Measurements from ENCODE around the gene SKOR1. TPM values are rescaled to one million over a fixed set of nuclear protein-coding genes. Genes with fewer than 3 reads are reported as not detected.

SKOR1 gene
- total RNA-seq, 4 donors from 2014 or later = 0.49 to 1.2 (median 0.85) TPM

DNA sequence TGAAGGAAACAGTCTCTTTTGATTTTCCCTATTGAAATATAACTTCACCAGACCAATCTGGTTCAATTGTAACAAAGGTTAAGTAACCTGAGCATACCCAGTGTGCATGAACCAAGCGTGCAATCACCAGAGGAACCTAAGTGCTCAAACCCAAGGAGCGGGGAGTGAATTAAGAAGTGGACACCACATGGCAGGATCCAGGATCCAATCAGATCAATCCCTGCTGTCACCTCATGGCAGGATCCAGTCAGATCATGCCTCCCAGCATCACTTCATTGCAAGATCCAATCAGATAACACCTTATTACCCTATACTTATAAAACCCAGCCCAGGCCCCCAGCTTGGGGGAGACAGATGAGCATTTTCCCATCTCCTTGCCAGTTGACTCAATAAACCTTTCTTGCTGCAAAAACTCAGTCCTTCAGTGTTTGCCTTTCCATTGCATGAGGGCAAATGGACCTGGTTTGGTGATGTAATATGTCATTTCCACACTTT lies 53.5 kb downstream of the SKOR1 start:
- Histone ChIP-seq H3K4me1 (peaks cover 0 to 16% of the 10 kb centered on the region in 2 donors), H3K9me3 (no peaks in the 10 kb centered on the region), H3K36me3 (no peaks in the 10 kb centered on the region), H3K27me3 (no peaks in the 10 kb centered on the region), H3K27ac (no peak overlapping the region), H3K4me3 (replicated peaks in 1 of 3) (no peak overlapping the region)
- DNase-seq = no peak
- intact Hi-C loops (cut with DNase I) = loop anchor here (10.0 kb wide), 1 partner anchor 56 kb away; no protein-coding TSS in a partner anchor
- WGBS, 2 donors = 98 to 100% methylated on average over 2 of the region's 2 CpGs
- TF ChIP-seq CTCF (IDR thresholded peaks at IDR 0.05) (no peak), POLR2A (IDR thresholded peaks at IDR 0.05) (no peak)

GRCh38 chr15:67879440-67880129 lies 54.3 kb downstream of the SKOR1 start:
- peaks cover 5 to 24% of the 10 kb centered on the region in 2 donors for H3K4me1 ChIP-seq
- 95 to 96% methylated on average over 11 of the region's 11 CpGs for WGBS, 2 donors
- DNase-seq = no peak
- no peaks in the 10 kb centered on the region for H3K36me3 ChIP-seq
- H3K4me3 ChIP-seq (replicated peaks in 1 of 3) = no peak overlapping the region
- H3K27me3 ChIP-seq = no peaks in the 10 kb centered on the region
- intact Hi-C loops (cut with DNase I) = loop anchor here (10.0 kb wide), 1 partner anchor 55 kb away; no protein-coding TSS in a partner anchor
- H3K27ac ChIP-seq = no peak overlapping the region
- no peaks in the 10 kb centered on the region for H3K9me3 ChIP-seq
- no peak for TF ChIP-seq POLR2A (IDR thresholded peaks at IDR 0.05)
- TF ChIP-seq CTCF (IDR thresholded peaks at IDR 0.05) = no peak

GRCh38 chr15:67880651-67881182 lies 55.4 kb downstream of the SKOR1 start:
- no peaks in the 10 kb centered on the region for H3K27me3 ChIP-seq
- H3K4me3 ChIP-seq (replicated peaks in 1 of 3) = no peak overlapping the region
- no peaks in the 10 kb centered on the region for H3K9me3 ChIP-seq
- peak; percentile 69 for DNase-seq
- WGBS, 2 donors = 65 to 83% methylated on average over 3 of the region's 3 CpGs
- intact Hi-C loops (cut with DNase I) = no loop called here
- H3K27ac ChIP-seq = peak overlapping the region in 2 of 3 donors; percentile 28 to 32
- H3K36me3 ChIP-seq = no peaks in the 10 kb centered on the region
- peaks cover 12 to 32% of the 10 kb centered on the region in 2 donors for H3K4me1 ChIP-seq
- TF ChIP-seq CTCF (IDR thresholded peaks at IDR 0.05) (no peak), POLR2A (IDR thresholded peaks at IDR 0.05) (no peak)

- no peaks in the 10 kb centered on the region for H3K9me3 ChIP-seq
- no peaks in the 10 kb centered on the region for H3K36me3 ChIP-seq
- WGBS, 2 donors = 83% methylated on average over 8 of the region's 8 CpGs
- H3K27me3 ChIP-seq = no peaks in the 10 kb centered on the region
- intact Hi-C loops (cut with DNase I) = no loop called here
- peak overlapping the region; percentile 0 to 94 (median 89) for H3K27ac ChIP-seq
- TF ChIP-seq POLR2A (IDR thresholded peaks at IDR 0.05) = no peak
- TF ChIP-seq CTCF (IDR thresholded peaks at IDR 0.05) = no peak
- peaks cover 12 to 32% of the 10 kb centered on the region in 2 donors for H3K4me1 ChIP-seq
- no peak overlapping the region for H3K4me3 ChIP-seq (replicated peaks in 1 of 3)
- DNase-seq = no peak
Measured at GRCh38 chr15:67882487-67883233, 57.4 kb downstream of the SKOR1 start.

Data from thyroid gland (tissue), 4 donors.